Stimulated activated effector memory CD8-positive, alpha-beta T cell treated with anti-CD3 and anti-CD28 coated beads, Interleukin-12 subunit alpha, Interleukin-12 subunit beta, amount 100 ng/mL, for 72 hours (primary cell): ENCODE data around the gene NACC2.

Source experiments
- ATAC-seq: fragments of 150-1000 bp; cut with Tn5 transposase; 2 replicates; pipeline ENCODE4 v1.10.0; 2021
- DNase-seq, 2 donors: peaks; one replicate each; pipeline ENCODE4 v3.0.0; 2021 to 2022; ENCODE audit warnings: low spot score in 2 of 2
- H3K27ac Mint-ChIP-seq: one replicate; pipeline ENCODE4 v1.8.0; 2022; ENCODE audit warnings: mild to moderate bottlenecking, mixed read lengths
- H3K36me3 Mint-ChIP-seq: one replicate; pipeline ENCODE4 v1.8.0; 2022; ENCODE audit warnings: mild to moderate bottlenecking, mixed read lengths
- H3K4me1 Mint-ChIP-seq: one replicate; pipeline ENCODE4 v1.8.0; 2022; ENCODE audit warnings: mixed read lengths
- H3K4me3 Mint-ChIP-seq: one replicate; pipeline ENCODE4 v1.8.0; 2022; ENCODE audit warnings: mild to moderate bottlenecking, mixed read lengths
- H3K9me3 Mint-ChIP-seq: one replicate; pipeline ENCODE4 v1.8.0; 2022; ENCODE audit warnings: mixed read lengths

NACC2 gene

GRCh38 chr9:135983208-135984071 lies 111.6 kb downstream of the NACC2 start:
- no peak overlapping the region for H3K27ac Mint-ChIP-seq
- H3K4me1 Mint-ChIP-seq, result peaks cover 6% of the 10 kb centered on the region
- ATAC-seq (no peak), DNase-seq (no peak)
- H3K4me3 Mint-ChIP-seq, result no peak overlapping the region
- H3K9me3 Mint-ChIP-seq, result no peaks in the 10 kb centered on the region
- H3K36me3 Mint-ChIP-seq, result no peaks in the 10 kb centered on the region

GRCh38 chr9:135982499-135983207 lies 112.4 kb downstream of the NACC2 start:
- Mint-ChIP-seq H3K9me3 (no peaks in the 10 kb centered on the region), H3K27ac (no peak overlapping the region), H3K36me3 (no peaks in the 10 kb centered on the region), H3K4me3 (no peak overlapping the region), H3K4me1 (peaks cover 6% of the 10 kb centered on the region)
- DNase-seq (no peak), ATAC-seq (no peak)

GRCh38 chr9:135980926-135981630 lies 114.0 kb downstream of the NACC2 start:
- Mint-ChIP-seq H3K4me3 (no peak overlapping the region), H3K27ac (no peak overlapping the region), H3K36me3 (no peaks in the 10 kb centered on the region), H3K4me1 (peaks cover 11% of the 10 kb centered on the region), H3K9me3 (no peaks in the 10 kb centered on the region)
- DNase-seq (no peak), ATAC-seq (no peak)

- no peaks in the 10 kb centered on the region for H3K9me3 Mint-ChIP-seq
- DNase-seq, result no peak
- no peak for ATAC-seq
- H3K4me3 Mint-ChIP-seq, result no peak overlapping the region
- no peak overlapping the region for H3K27ac Mint-ChIP-seq
- no peaks in the 10 kb centered on the region for H3K36me3 Mint-ChIP-seq
- H3K4me1 Mint-ChIP-seq, result peaks cover 11% of the 10 kb centered on the region
These were observed 115.4 kb downstream of the NACC2 start for GRCh38 chr9:135979547-135980166.

- Mint-ChIP-seq H3K4me1 (peaks cover 14% of the 10 kb centered on the region), H3K4me3 (no peak overlapping the region), H3K9me3 (no peaks in the 10 kb centered on the region), H3K27ac (no peak overlapping the region), H3K36me3 (no peaks in the 10 kb centered on the region)
- DNase-seq (no peak), ATAC-seq (peak; percentile 69)
These were observed 116.2 kb downstream of the NACC2 start for GRCh38 chr9:135978642-135979546.

GRCh38 chr9:135976944-135977343 lies 118.1 kb downstream of the NACC2 start:
- H3K36me3 Mint-ChIP-seq, result no peaks in the 10 kb centered on the region
- H3K27ac Mint-ChIP-seq, result no peak overlapping the region
- no peaks in the 10 kb centered on the region for H3K9me3 Mint-ChIP-seq
- H3K4me3 Mint-ChIP-seq, result no peak overlapping the region
- H3K4me1 Mint-ChIP-seq, result peaks cover 24% of the 10 kb centered on the region
- ATAC-seq (no peak), DNase-seq (no peak)

GRCh38 chr9:135976531-135976930 lies 118.6 kb downstream of the NACC2 start:
- DNase-seq, result no peak
- Mint-ChIP-seq H3K36me3 (no peaks in the 10 kb centered on the region), H3K9me3 (no peaks in the 10 kb centered on the region), H3K27ac (no peak overlapping the region), H3K4me1 (peaks cover 24% of the 10 kb centered on the region), H3K4me3 (no peak overlapping the region)
- no peak for ATAC-seq

GRCh38 chr9:135975834-135976233 lies 119.3 kb downstream of the NACC2 start:
- Mint-ChIP-seq H3K27ac (no peak overlapping the region), H3K9me3 (no peaks in the 10 kb centered on the region), H3K4me1 (peaks cover 24% of the 10 kb centered on the region), H3K36me3 (no peaks in the 10 kb centered on the region), H3K4me3 (no peak overlapping the region)
- DNase-seq (no peak), ATAC-seq (no peak)

GRCh38 chr9:135974220-135974573 lies 120.9 kb downstream of the NACC2 start:
- ATAC-seq (no peak), DNase-seq (no peak)
- Mint-ChIP-seq H3K4me3 (no peak overlapping the region), H3K36me3 (no peaks in the 10 kb centered on the region), H3K9me3 (no peaks in the 10 kb centered on the region), H3K27ac (no peak overlapping the region), H3K4me1 (peaks cover 24% of the 10 kb centered on the region)

- H3K4me3 Mint-ChIP-seq, result no peak overlapping the region
- H3K9me3 Mint-ChIP-seq, result no peaks in the 10 kb centered on the region
- no peak for DNase-seq
- H3K4me1 Mint-ChIP-seq, result peaks cover 18% of the 10 kb centered on the region
- H3K36me3 Mint-ChIP-seq, result no peaks in the 10 kb centered on the region
- peak; percentile 62 for ATAC-seq
- H3K27ac Mint-ChIP-seq, result no peak overlapping the region
These were observed 121.5 kb downstream of the NACC2 start for GRCh38 chr9:135973277-135974219.

GRCh38 chr9:135971892-135972291 lies 123.2 kb downstream of the NACC2 start:
- no peak overlapping the region for H3K27ac Mint-ChIP-seq
- peaks cover 28% of the 10 kb centered on the region for H3K4me1 Mint-ChIP-seq
- H3K4me3 Mint-ChIP-seq, result no peak overlapping the region
- no peaks in the 10 kb centered on the region for H3K36me3 Mint-ChIP-seq
- no peaks in the 10 kb centered on the region for H3K9me3 Mint-ChIP-seq
- ATAC-seq (no peak), DNase-seq (no peak)

- Mint-ChIP-seq H3K27ac (no peak overlapping the region), H3K36me3 (no peaks in the 10 kb centered on the region), H3K4me3 (no peak overlapping the region), H3K4me1 (peaks cover 22% of the 10 kb centered on the region), H3K9me3 (no peaks in the 10 kb centered on the region)
- no peak for ATAC-seq
- DNase-seq, result no peak
These were observed 123.8 kb downstream of the NACC2 start for GRCh38 chr9:135971111-135971766.

GRCh38 chr9:135970128-135970815 lies 124.8 kb downstream of the NACC2 start:
- Mint-ChIP-seq H3K4me3 (no peak overlapping the region), H3K4me1 (peaks cover 22% of the 10 kb centered on the region), H3K9me3 (no peaks in the 10 kb centered on the region), H3K27ac (no peak overlapping the region), H3K36me3 (no peaks in the 10 kb centered on the region)
- ATAC-seq (no peak), DNase-seq (no peak)
